HG03439 (cell line): ENCODE results near the gene CD36.

Experiments
- ATAC-seq: cut with Tn5 transposase; IDR thresholded peaks from one replicate; pipeline ENCODE4 v1.9.1; 2021; ENCODE audit warnings: mild to moderate bottlenecking, moderate library complexity; ENCODE audit not compliant: unreplicated experiment

Gene CD36

DNA sequence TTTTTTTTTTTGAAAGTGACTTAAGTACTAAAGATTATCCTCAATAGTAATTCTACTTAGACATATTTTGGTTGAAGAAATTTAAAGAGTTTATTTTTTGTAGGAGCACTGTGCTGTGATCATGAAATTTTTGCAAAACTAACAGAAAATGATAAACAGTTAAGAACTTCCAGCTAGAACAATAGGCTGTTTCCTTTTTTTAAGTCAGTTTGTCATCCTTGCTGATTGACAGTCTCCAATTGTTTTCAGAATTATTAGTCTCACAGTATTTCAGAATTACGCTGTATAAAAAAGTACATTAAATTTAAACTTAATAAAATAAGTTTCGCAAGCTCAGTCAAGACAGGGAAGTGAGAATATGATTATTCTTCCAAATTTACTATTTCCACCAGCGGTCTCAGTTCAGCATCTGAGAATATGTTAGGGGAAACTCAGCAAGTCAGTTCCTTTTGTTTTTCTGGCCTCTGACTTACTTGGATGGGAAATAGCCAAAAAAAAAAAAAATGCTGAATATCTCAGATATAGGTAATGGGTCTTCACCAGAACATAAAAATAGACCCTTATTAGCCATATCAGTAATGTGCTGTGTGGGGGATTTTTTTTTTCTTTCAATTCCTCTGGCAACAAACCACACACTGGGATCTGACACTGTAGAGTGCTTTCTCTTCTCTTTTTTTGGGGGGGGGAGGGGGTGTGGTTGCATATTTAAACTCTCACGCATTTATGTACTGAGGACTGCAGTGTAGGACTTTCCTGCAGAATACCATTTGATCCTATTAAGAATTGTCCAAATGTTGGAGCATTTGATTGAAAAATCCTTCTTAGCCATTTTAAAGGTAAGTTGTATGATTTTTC lies at the start of gene CD36:
Gene CD36 (plus strand): TSS at position 732 of the 855 bp plus-strand sequence. CDS start 8,099 bp downstream, outside the sequence.
- ATAC-seq, result no peak

DNA sequence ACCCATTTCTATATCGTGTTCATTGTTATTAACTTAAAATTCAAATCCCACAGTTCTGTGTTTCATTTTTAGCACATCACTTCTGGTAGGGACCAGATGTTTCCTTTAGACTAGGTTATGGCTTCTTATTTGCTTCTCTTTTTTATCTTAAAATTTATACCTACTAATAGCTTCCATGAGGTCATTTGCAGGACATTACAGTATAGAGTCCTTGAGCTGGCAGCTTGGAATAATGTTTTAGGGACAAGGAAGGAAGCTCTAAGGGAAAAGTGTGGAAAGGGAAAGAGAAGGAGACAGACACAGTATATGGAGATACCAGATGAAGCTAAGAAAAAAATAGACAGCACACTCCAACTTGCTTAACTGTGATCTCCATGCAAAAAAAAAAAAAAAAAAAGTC lies 48.8 kb upstream of the CD36 start:
- no peak for ATAC-seq

DNA sequence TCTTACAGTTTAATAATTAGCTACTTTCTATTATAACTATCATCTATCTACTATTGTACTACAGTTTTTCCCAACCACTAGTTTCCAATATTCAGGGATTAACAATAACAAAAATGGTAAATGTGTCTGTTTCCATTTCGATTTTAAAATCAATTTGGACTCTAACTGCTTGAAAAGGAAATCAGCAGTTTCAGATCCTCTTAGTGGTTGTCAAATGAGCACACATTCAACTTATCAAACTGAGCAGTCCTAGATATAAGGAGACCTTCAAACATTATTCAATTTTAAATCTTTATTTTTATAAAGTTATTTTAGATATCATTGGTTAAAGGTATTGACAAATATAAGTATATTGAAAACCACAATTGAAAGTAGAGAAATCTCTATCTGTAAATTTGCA lies 46.8 kb upstream of the CD36 start:
- no peak for ATAC-seq

DNA sequence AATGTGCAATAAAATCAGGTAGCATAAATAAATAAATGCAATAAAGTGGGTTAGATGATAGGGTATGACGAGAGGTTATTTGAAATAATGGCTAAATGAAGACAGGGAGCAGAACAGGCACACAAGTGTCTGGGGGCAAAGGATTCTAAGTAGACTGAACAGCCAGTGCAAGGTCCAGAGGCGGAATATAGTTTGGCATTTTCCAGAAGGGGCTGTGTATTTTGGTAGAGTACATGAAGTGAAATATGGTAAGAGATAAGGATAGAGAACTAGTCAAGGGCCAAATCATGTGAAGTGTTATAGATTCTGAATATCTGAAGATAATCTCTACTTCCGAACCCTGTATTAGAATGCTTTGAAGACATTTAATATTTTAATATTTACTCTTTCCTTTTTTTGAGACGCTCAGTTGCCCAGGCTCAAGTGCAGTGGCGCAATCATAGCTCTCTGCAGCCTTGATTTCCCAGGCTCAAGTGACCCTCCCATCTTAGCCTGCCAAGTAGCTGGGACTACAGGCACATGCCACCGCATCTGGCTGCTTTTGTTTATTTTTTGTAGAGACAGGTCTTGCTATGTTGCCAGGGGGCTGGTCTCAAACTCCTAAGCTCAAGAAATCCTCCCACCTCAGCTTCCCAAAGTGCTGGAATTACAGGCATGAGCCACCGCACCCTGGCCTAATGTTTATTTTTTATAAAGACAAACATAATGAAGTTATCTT lies 44.4 kb upstream of the CD36 start:
- no peak for ATAC-seq

DNA sequence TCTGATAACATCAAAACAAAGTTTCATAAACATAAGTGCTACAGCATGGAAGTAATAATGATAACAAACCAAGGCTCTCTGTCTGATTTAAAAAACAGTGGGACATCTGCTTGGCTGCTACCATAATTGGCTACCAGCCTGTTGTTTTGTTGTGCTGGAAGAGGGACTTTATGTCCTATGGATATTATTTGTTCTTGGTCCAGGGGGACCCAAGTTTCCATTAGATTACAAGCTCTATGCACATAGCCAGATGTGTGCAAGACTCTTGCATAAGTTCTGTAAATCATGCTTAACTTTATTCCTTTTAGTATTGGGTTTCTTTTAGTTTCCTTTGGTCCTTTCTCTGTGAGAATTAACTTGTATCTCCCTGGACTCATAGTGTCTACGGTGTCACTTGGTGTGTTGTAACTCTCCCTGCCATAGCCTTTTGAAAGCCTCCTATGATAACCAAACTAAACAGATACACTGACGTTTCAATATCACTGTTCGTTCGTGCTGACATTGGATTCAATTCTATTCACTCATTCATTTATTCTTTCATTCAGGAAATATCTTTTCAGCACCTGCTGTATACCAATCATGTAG lies 41.4 kb upstream of the CD36 start:
- no peak for ATAC-seq

DNA sequence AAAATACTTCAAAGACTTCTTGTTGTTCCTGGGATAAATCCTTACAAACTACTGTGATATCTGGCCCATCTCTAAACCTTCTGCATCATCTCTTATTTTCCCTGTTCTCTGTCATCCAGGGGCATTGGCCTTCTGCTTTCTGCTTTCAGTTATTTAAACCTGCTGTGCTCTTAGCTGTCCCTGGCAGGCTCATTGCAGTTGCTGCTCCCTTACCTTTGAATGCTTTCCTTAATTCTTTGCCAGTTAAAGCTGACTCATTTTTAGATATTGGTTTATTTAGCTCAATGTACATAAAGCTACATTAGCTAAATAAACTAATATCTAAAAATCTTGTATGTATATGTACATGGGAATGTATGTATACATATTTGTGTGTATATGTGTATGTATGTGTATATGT lies 40.6 kb upstream of the CD36 start:
- ATAC-seq, result no peak

DNA sequence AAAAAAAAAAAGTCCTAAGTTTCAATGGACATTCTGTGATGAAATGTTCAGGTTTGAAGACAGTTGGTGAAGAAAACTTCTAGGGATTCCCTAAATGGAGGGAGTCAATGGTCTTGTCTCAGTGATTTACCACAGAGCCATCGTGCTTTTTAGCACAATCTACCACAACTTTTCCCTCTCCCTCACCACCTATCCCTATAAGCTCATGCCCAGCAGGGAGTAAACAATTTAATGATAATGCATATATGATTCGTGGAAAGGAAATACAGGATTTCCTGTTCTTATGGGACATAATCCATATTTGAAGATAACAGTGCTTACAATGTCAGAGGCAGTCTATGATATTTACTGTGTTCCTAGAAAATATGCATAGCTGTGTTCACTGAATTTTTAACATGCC lies 38.4 kb upstream of the CD36 start:
- ATAC-seq, result no peak

DNA sequence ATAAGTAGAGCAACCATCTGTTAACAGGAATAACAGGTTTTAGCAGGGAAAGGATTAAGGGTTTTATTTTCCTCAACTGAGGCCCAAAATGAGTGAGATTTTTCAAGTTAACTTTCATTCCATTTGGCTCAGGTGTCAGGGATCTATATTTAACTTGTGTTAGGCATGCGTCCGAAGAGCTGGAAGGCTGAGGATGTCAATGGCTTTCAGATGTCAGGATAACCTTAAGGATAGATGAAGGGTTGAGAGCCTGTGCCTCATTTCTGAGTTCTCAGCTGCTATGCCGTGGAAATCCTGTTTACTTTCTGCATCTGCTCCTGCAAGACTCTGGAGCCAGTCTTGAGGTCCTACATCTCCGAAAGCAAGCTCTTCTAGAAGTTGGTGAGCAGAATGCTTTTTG lies 36.4 kb upstream of the CD36 start:
- no peak for ATAC-seq

DNA sequence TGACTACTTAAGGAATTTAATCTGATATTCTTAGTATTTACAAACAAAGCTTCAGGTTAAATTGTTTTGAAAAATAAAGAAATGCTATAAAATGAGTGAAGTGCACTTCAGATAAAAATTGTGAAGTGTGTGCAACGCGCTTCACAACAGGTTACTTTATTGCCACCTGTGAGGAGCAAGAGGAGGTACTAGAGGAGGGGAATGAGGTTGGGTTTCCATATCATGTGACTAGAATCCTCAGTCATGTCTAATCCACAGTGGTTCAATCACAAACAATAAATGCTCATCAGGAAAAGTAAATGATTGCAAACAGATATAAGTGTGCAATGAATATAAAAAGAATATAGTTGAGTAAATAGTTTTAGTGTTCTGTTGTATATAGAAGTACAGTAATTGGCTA lies 34.5 kb upstream of the CD36 start:
- ATAC-seq, result no peak

DNA sequence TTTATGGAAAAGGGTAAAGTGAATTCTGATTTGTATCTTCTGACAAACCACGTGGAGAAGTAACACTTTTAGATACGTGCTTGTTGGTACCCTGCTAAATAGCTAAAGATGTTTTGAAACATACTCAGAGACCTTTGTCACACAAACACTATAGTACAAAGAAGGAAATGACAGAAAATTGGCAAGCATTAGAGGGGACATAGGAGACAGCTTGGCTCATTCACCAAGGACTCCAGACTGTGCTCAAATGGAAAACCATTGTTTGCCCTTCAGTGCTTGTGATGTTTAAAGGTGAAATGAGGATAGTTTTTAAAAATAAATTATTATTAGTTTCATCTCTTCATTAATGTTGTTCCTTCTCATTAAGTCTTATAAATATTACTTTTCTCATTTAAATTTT lies 34.0 kb upstream of the CD36 start:
- ATAC-seq, result no peak

DNA sequence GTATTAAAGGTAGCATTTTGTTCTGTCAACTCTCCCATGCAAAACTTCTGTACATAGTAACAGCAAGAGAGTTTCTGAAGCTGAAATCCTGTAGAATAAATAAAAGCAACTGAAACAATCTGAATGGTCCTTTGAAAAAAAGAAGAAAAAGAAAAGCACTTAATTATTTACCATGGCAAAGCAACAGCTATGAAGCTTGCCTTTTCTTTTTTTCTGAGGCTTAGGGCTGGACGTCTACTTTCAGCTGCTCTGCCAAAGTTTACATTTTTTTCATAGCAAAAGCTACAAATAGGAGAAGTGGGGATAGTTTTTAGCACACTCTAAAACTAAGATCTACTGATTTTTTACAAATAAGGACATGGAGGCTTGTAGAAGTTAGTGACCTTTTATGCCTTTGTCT lies 31.3 kb upstream of the CD36 start:
- ATAC-seq, result no peak

DNA sequence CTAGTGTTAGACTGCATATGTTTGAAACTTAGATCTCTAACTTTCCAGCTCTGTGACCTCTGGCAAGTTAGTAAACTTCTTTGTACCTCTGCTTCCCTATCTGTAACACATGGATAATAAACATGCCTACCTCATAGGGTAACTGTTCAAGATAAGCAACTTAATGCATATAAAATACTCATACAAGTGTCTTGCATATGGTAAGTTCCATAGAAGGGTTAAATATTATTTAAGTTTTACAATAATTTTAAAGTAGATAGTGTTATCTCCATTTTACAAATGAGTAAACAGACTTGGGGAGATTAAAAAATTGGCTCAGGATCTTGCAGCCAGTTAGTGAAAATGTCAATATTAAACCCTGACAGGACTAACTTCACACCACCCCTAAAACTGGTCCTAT lies 30.1 kb upstream of the CD36 start:
- ATAC-seq, result no peak

DNA sequence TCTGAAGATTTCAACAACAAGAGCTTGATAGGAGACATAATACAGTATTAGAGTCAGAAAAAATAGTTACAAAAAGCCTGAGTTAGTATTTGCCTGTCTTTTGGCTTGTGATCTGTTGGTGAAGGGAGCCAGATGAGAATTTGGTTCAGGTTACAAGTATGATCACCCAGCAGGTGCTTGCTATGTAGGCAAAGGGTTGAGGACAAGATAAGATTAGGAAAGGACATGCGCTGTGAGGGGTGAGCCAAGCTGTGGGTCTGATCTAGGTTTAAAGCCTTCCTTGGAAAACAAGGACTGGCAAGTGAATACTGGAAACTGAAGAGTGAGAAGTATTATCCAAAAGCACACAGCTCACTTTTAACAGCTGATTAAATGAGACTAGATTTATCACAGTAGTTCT lies 28.7 kb upstream of the CD36 start:
- ATAC-seq, result no peak

DNA sequence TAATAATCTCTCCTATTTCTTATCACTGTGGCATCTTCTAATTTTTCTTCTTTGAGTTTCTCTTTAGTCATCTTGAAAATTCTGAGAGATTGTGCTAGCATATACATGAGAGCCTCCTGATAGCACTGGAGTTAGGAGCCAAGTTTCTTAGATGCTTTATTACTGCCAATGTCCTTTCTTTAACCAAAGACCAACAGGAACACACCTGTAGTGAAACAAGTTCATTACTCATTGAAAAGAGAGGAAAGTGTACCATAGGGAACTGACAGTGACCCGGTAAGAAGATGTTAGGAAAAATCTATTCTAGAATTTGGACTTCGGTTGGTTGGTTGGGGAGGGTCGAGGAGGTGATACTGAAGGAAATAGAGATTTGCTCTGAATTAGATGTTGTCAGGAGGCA lies 27.1 kb upstream of the CD36 start:
- ATAC-seq, result no peak

DNA sequence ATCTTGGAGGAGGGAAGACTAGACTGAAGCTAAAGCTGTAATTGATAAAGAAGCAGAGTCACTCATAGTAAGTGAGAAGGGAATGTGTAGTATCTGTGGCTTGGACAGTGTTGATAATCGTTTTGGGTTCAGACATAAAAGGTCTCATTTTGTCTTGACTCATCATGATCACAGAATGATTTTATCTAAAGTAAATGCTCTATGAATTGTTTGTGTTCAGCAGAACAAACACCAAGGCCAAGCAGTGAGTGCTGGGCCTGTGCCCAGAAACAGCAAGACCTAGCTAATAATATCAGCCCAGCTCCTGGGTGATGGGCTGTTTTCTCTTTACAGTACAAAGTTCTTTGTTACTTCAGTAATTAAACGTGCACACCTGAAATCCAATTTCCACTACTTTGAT lies 26.7 kb upstream of the CD36 start:
- no peak for ATAC-seq

DNA sequence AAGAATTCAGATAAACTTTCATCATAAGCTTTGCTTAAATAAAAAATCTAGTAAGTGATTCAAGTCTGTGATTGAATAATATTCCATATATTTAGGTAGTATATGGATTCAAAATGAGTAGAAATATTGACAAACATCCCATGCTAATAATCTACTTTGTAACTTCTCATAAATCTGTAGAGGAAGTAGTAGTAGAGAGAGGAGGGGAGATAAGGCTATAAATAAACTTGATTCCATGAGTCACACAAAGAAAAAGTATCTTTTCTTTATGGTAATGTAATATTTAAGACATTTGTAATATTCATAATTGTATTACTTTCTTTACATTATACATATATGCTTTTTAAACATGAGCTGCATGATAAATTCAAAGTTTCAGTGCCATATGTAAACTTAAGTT lies 25.6 kb upstream of the CD36 start:
- ATAC-seq, result no peak

DNA sequence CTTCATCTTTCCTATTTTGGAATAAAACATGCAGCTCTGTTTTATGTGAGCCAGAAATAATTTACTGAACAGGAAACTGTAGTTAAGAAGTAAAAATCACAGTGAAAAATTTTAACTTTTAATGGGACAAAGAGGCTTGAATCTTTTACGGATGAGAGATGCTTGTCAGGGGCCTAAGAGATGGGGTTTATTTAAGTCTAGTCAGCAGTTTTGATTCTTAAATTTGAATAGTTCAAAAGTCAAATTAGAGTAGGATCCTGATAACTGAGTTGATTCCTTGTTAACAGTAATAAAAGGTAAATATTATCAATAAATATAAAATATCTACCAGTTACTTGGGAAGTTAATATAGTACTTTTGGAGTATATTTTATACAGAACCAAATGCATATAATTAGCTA lies 24.9 kb upstream of the CD36 start:
- no peak for ATAC-seq

DNA sequence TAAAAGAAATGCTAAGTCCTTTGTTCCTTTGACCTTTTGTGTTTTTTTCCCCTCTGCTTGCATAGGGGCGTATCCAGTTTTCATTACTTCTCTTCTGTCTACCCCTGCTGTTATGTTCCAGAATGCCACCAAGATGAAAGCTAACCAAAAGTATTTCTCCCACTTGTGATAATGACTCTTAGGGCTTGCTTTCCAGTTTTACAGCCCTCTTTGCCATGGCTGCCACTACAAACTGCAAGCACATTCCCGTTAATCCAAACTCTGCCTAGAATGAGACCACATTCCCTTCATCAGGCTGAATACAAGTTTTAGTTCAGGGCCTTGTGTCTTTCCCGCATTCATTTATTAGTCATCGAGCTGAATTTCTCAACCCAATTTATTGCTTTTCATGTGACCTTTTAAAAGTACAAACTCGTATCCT lies 23.6 kb upstream of the CD36 start:
- ATAC-seq, result no peak

DNA sequence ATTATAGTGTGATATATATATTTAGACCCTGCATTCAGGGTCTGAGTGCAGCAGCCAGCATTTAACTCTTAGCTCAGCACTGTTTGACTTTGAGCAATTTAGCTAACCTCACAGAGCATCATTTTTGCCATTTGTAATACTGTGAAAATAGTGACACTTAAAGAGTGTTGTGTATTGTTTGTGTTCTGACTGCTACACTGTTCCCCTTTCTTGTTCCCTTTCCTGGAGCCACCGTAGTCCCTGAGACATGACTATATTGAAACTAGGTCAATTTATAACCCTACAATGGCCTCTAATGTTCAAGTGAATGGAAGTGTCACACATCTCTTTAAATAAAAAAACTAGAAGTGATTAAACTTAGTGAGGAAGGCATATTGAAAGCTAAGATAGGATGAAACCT lies 20.3 kb upstream of the CD36 start:
- no peak for ATAC-seq

DNA sequence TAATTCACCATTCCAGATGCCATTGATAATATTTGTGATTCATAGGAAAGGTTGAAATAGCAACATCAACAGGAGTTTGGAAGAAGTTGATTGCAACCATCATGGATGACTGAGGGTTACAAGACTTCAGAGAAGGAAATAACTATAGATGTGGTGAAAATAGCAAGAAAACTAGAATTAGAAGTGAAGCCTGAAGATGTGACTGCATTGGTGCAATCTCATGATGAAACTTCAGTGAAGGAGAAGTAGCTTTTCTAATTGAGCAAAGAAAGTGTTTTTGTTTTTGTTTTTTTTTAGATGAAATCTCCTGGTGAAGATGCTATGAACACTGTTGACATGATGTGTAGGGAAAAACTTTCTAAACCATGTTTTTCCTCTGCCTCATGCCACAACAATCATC lies 18.7 kb upstream of the CD36 start:
- no peak for ATAC-seq

DNA sequence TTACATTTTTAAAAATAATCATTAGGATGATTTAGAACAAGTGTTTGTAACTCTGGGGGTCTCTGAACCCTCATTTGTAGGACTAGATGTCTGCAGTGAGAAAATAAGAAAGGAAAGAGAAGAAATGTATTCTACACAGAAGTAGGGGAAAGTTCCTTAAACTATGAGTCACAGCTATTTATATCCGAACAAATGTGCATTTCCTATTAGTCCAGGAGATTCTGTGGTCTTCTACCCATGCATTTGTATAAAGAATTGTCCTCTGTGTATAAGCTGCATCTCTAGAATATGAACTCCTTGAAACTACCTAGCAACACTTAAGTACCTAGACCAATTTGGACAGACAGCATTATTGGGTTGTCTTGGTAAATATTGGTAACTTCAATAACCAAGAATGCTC lies 15.9 kb upstream of the CD36 start:
- no peak for ATAC-seq
